ENCODE measurements around the gene SLC26A4. TPM values are rescaled to one million over a fixed set of nuclear protein-coding genes. Genes with fewer than 3 reads are reported as not detected.
A peak's percentile ranks its signal among the peaks of the same experiment; 100 is the strongest.

Gene SLC26A4
- total RNA-seq, 8 experiments from 2014 or later, result 0.05 to 0.63 (median 0.47) TPM; not detected in 3

DNA sequence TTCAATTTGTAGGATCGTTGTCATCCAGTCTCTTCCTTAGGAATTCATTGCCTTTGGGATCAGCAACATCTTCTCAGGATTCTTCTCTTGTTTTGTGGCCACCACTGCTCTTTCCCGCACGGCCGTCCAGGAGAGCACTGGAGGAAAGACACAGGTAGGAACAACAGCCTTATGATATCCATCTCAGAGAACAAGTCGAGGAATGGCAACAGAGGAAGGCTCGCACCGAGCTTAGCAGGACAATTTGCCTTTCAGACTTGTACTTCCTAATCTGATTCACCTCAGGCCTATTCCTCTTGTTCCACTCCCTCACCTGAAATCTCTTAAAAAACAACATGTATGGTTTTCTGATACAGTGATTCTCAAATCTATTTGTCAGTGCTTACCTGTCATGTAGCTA is 29.5 kb downstream of the SLC26A4 start:
- Histone ChIP-seq H3K4me3 (no peak overlapping the region), H3K27ac (no peak overlapping the region), H3K4me1 (replicated peaks in 1 of 2) (no peaks in the 10 kb centered on the region)
- in situ Hi-C loops (cut with MboI; ENCODE audit: low pct_unique_long_range_greater_than_20kb in 2 of 9, low sequenced_read_pairs in 9 of 9, unreplicated experiment in 9 of 9), result no loop called here
- 40 to 100% (median 89%) methylated on average over 1 to 7 of the region's 7 CpGs; no CpG with 5 or more reads in 1 of the 10 experiments for WGBS, 10 experiments
- ATAC-seq (replicated peaks in 6 of 8), result no peak

GRCh38 chr7:107690611-107691010 is 30.0 kb downstream of the SLC26A4 start:
- Histone ChIP-seq H3K4me3 (no peak overlapping the region), H3K27ac (no peak overlapping the region), H3K4me1 (replicated peaks in 1 of 2) (no peaks in the 10 kb centered on the region)
- no peak for ATAC-seq (replicated peaks in 6 of 8)
- in situ Hi-C loops (cut with MboI; ENCODE audit: low pct_unique_long_range_greater_than_20kb in 2 of 9, low sequenced_read_pairs in 9 of 9, unreplicated experiment in 9 of 9), result no loop called here
- 0 to 100% (median 40%) methylated on average over 1 to 2 of the region's 2 CpGs; no CpG with 5 or more reads in 2 of the 10 experiments for WGBS, 10 experiments

DNA sequence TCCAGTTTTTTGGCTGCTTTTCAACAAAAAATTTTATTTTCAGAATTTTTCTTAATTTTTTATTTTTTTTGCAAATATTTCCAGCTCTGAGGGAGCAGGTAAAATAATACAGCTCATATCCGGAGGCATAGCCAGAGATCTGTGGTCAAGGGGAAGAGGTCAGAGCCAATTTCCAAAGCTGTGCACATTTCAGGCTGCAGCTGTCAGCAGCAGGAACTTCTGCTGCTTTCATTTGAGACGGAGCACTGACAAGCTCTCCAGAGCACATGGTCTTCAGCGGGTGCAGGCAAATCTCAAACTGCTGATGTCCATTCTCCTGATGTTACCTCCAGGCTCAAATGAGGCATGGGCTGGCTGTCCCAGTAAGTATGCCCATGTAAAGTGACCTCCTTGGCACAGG is 31.1 kb downstream of the SLC26A4 start:
- 14 to 100% (median 80%) methylated on average over 1 to 2 of the region's 3 CpGs; no CpG with 5 or more reads in 3 of the 10 experiments for WGBS, 10 experiments
- ATAC-seq (replicated peaks in 6 of 8), result no peak
- no peaks in the 10 kb centered on the region for H3K4me1 ChIP-seq (replicated peaks in 1 of 2)
- no peak overlapping the region for H3K4me3 ChIP-seq
- H3K27ac ChIP-seq, result no peak overlapping the region
- in situ Hi-C loops (cut with MboI; ENCODE audit: low pct_unique_long_range_greater_than_20kb in 2 of 9, low sequenced_read_pairs in 9 of 9, unreplicated experiment in 9 of 9), result no loop called here

DNA sequence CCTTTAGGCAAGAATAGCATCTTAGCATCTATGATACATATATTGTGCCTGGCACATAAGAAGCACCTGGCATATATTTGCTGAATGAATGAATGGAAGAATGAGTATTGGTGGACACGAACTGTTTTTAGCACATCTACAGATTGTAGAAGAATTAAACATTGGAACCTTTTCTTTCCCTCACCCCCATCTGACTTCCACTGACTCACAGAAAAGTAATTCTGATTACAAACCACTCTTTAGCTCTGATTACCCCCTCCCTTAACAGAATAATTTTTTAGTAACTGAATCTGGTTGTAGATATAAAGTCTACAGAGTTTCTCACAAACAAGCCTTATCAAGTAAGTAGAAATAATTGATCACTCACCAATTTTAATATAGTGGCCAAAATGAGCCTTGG is 31.9 kb downstream of the SLC26A4 start:
- in situ Hi-C loops (cut with MboI; ENCODE audit: low pct_unique_long_range_greater_than_20kb in 2 of 9, low sequenced_read_pairs in 9 of 9, unreplicated experiment in 9 of 9), result no loop called here
- Histone ChIP-seq H3K27ac (no peak overlapping the region), H3K4me1 (replicated peaks in 1 of 2) (peaks cover 6 to 7% of the 10 kb centered on the region in 2 donors), H3K4me3 (no peak overlapping the region)
- 0 to 100% (median 86%) methylated on average over 1 of the region's 1 CpG; no CpG with 5 or more reads in 1 of the 10 experiments for WGBS, 10 experiments
- no peak for ATAC-seq (replicated peaks in 6 of 8)

GRCh38 chr7:107693396-107693795 is 32.8 kb downstream of the SLC26A4 start:
- in situ Hi-C loops (cut with MboI; ENCODE audit: low pct_unique_long_range_greater_than_20kb in 2 of 9, low sequenced_read_pairs in 9 of 9, unreplicated experiment in 9 of 9), result no loop called here
- H3K4me3 ChIP-seq, result no peak overlapping the region
- peaks cover 15 to 16% of the 10 kb centered on the region in 2 donors for H3K4me1 ChIP-seq (replicated peaks in 1 of 2)
- no peak for ATAC-seq (replicated peaks in 6 of 8)
- no peak overlapping the region for H3K27ac ChIP-seq
- 39 to 85% (median 68%) methylated on average over 2 to 4 of the region's 4 CpGs; no CpG with 5 or more reads in 1 of the 10 experiments for WGBS, 10 experiments

DNA sequence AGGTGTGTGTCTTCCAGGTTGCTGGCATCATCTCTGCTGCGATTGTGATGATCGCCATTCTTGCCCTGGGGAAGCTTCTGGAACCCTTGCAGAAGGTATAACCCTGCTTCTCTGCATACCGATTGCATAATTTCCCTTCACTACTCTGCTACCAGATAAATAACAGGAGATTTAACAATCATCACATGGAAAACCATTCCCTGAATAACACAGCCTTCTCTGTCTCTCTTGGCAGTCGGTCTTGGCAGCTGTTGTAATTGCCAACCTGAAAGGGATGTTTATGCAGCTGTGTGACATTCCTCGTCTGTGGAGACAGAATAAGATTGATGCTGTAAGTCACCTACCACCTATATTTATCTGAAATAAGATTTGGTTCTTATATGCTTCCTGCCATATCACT is 33.8 kb downstream of the SLC26A4 start:
- peak in 2 of 8 experiments; percentile 18 to 39 for ATAC-seq (replicated peaks in 6 of 8)
- WGBS, 10 experiments, result 0 to 100% (median 58%) methylated on average over 1 to 4 of the region's 5 CpGs
- no peak overlapping the region for H3K4me3 ChIP-seq
- H3K4me1 ChIP-seq (replicated peaks in 1 of 2), result peaks cover 15 to 16% of the 10 kb centered on the region in 2 donors
- H3K27ac ChIP-seq, result no peak overlapping the region
- in situ Hi-C loops (cut with MboI; ENCODE audit: low pct_unique_long_range_greater_than_20kb in 2 of 9, low sequenced_read_pairs in 9 of 9, unreplicated experiment in 9 of 9), result no loop called here

DNA sequence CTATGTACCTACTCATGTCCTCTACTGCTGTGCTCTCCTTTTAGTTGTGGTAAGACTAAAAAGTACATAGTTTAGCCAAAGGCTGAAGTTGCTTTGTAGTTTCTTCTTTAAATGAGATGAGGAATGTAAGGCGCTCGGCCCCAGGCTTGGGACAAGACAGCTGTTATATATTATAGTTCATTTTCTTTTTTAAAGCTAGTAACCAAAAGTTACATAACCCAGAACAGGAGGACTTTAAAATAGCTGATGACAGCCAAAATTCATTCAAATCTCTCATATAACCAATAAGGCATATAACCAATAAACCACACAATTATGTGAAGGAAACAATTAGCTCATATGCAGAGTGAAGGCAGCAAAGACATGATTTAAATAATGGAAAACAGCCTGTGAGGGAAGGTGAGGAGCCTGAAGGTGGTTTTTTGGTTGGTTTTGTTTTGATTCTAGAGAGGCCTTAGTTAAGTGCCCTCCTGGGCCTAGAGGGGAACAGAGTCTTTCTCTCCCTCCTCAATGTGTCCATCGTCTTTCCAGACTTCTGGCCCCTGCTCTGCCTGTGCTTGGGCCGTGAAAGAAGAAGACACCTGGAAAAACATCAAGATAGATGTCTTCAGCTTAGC is 35.8 kb downstream of the SLC26A4 start:
- Histone ChIP-seq H3K27ac (no peak overlapping the region), H3K4me3 (no peak overlapping the region), H3K4me1 (replicated peaks in 1 of 2) (peaks cover 15 to 16% of the 10 kb centered on the region in 2 donors)
- WGBS, 10 experiments, result 40 to 100% (median 83%) methylated on average over 1 to 2 of the region's 4 CpGs; no CpG with 5 or more reads in 3 of the 10 experiments
- in situ Hi-C loops (cut with MboI; ENCODE audit: low pct_unique_long_range_greater_than_20kb in 2 of 9, low sequenced_read_pairs in 9 of 9, unreplicated experiment in 9 of 9), result no loop called here
- ATAC-seq (replicated peaks in 6 of 8), result no peak

DNA sequence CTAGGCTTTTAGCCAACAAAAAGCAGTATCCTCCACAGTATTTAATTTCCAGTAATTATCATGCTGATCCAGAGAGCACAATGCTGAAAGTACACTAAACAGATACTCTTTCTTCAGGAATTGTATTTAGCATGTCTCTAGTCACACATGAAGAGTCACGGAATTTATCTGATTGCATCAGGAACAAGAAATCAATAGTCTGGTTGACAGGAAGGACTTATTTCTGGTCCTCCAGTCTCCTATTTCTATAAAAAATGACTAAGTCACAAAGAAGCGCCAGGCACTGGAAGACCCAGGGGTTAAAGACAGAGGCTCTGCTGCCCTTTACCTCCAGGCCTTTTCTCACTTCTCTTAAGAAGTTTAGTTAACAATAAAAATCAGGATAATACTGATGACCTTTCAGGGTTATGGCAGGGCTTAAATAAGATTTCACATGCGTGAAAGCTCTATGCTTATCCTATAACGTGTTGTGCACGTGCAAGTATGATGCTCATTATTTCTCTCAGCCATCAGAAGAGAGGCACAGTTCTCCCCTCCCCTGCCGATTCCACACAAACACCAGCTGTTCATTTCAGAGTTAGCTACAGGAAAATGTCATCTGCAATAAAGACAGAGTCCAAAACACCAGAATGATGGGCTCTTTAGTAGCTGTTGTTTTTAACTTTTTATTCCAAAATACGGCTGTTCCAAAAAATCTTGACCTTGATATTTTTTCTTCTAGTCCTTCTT is 36.9 kb downstream of the SLC26A4 start:
- no peak overlapping the region for H3K4me3 ChIP-seq
- H3K4me1 ChIP-seq (replicated peaks in 1 of 2), result peaks cover 15 to 16% of the 10 kb centered on the region in 2 donors
- WGBS, 10 experiments, result 36 to 71% (median 59%) methylated on average over 1 to 7 of the region's 7 CpGs; no CpG with 5 or more reads in 1 of the 10 experiments
- in situ Hi-C loops (cut with MboI; ENCODE audit: low pct_unique_long_range_greater_than_20kb in 2 of 9, low sequenced_read_pairs in 9 of 9, unreplicated experiment in 9 of 9), result no loop called here
- peak overlapping the region; percentile 32 to 38 for H3K27ac ChIP-seq
- ATAC-seq (replicated peaks in 6 of 8), result peak in 5 of 8 experiments; percentile 44 to 81 (median 79)

DNA sequence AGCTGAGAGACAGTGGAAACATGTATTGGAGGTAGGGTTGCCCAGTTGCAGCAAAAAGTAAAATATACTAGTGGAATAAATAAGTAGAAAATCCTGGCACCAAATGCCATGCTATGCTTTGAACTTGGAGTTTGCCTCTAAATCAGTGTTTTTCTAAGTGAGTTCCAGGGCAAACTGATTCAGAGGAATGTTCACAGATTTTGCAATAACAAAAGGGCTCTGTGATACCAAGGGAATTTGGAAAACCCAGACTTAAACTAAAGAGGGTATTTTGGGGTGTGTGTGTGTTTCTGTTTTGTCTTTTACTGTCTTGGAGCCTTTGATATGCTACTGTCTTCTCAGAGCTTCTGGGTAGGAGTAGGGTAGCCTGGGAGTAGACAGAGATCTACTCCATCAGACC is 39.9 kb downstream of the SLC26A4 start:
- H3K4me1 ChIP-seq (replicated peaks in 1 of 2), result peaks cover 15 to 16% of the 10 kb centered on the region in 2 donors
- H3K4me3 ChIP-seq, result no peak overlapping the region
- ATAC-seq (replicated peaks in 6 of 8), result no peak
- in situ Hi-C loops (cut with MboI; ENCODE audit: low pct_unique_long_range_greater_than_20kb in 2 of 9, low sequenced_read_pairs in 9 of 9, unreplicated experiment in 9 of 9), result loop anchor here in 1 of 9 experiments (25.0 kb wide), 1 partner anchor 513 kb away; no protein-coding TSS in a partner anchor
- no peak overlapping the region for H3K27ac ChIP-seq

GRCh38 chr7:107701191-107701590 is 40.6 kb downstream of the SLC26A4 start:
- no peak overlapping the region for H3K4me3 ChIP-seq
- H3K4me1 ChIP-seq (replicated peaks in 1 of 2), result peaks cover 15 to 16% of the 10 kb centered on the region in 2 donors
- in situ Hi-C loops (cut with MboI; ENCODE audit: low pct_unique_long_range_greater_than_20kb in 2 of 9, low sequenced_read_pairs in 9 of 9, unreplicated experiment in 9 of 9), result loop anchor here in 1 of 9 experiments (25.0 kb wide), 1 partner anchor 514 kb away; no protein-coding TSS in a partner anchor
- no peak for ATAC-seq (replicated peaks in 6 of 8)
- WGBS, 10 experiments, result 32 to 100% (median 87%) methylated on average over 1 to 3 of the region's 3 CpGs; no CpG with 5 or more reads in 1 of the 10 experiments
- H3K27ac ChIP-seq, result no peak overlapping the region

DNA sequence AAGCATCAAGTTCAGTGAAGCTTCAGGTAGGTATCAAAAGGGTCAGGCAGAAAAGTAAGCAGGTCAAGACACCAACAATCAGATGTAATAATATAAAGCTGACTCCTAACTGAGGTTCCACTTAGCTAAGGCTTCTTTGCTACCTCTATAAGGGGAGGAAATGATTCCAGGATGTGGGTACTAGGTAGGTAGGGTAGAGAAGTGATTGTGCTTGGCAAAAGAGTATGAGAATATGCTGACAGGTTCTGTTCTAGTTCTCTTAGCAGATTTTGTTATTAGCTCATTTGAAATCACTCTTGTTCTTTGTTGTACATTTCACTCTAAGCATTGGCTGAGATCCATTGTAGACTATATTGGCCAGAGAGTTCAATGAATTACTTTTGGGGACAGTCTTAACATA is 42.6 kb downstream of the SLC26A4 start:
- Histone ChIP-seq H3K4me3 (no peak overlapping the region), H3K4me1 (replicated peaks in 1 of 2) (peaks cover 2% of the 10 kb centered on the region in 2 donors), H3K27ac (no peak overlapping the region)
- in situ Hi-C loops (cut with MboI; ENCODE audit: low pct_unique_long_range_greater_than_20kb in 2 of 9, low sequenced_read_pairs in 9 of 9, unreplicated experiment in 9 of 9), result loop anchor here in 1 of 9 experiments (25.0 kb wide), 1 partner anchor 516 kb away; no protein-coding TSS in a partner anchor
- ATAC-seq (replicated peaks in 6 of 8), result no peak

DNA sequence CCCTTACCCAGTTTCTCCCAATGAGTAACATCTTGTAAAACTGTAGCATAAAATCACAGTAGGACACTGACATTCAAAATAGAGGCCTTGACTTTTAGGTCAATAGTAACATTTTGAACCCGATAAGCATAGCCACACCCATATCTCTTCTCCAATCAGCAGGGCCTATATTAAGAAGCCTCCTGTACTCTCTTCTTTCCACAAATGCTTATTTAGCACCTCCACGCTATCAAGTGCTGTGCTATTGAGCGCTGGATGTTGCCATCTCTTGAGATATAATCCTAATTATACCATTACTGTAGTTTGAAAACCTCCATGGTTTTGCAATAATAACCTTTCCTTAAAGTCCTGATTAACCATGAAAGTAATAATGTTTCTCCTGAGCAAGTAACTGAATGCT is 43.2 kb downstream of the SLC26A4 start:
- 43 to 100% (median 80%) methylated on average over 1 to 3 of the region's 3 CpGs; no CpG with 5 or more reads in 1 of the 10 experiments for WGBS, 10 experiments
- in situ Hi-C loops (cut with MboI; ENCODE audit: low pct_unique_long_range_greater_than_20kb in 2 of 9, low sequenced_read_pairs in 9 of 9, unreplicated experiment in 9 of 9), result loop anchor here in 1 of 9 experiments (25.0 kb wide), 1 partner anchor 517 kb away; no protein-coding TSS in a partner anchor
- H3K4me1 ChIP-seq (replicated peaks in 1 of 2), result no peaks in the 10 kb centered on the region
- no peak for ATAC-seq (replicated peaks in 6 of 8)
- H3K4me3 ChIP-seq, result no peak overlapping the region
- no peak overlapping the region for H3K27ac ChIP-seq

DNA sequence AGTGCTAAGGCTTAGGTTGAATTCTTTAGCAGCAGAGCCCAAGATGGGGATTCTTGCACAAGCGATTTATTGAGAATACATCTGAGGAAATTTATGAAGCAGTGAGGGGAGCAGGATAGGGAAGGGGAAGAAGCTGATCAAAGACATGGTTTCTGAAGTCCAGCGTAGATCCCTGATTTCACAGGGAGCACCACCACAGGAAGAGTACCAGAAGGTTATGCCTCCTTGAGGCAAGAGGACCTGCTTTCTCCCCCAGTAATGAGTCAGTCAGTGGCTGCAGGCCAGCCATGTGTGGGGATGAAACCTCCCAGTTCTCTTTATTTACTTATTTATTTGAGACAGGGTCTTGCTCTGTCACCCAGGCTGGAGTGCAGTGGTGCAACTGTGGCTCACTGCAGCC is 48.3 kb downstream of the SLC26A4 start:
- Histone ChIP-seq H3K4me3 (no peak overlapping the region), H3K27ac (no peak overlapping the region), H3K4me1 (replicated peaks in 1 of 2) (no peaks in the 10 kb centered on the region)
- WGBS, 10 experiments, result 70 to 100% (median 88%) methylated on average over 1 to 2 of the region's 2 CpGs; no CpG with 5 or more reads in 5 of the 10 experiments
- no peak for ATAC-seq (replicated peaks in 6 of 8)
- in situ Hi-C loops (cut with MboI; ENCODE audit: low pct_unique_long_range_greater_than_20kb in 2 of 9, low sequenced_read_pairs in 9 of 9, unreplicated experiment in 9 of 9), result loop anchor here in 1 of 9 experiments (25.0 kb wide), 1 partner anchor 522 kb away; no protein-coding TSS in a partner anchor

Measured in motor neuron (in vitro differentiated cells).